GM19023 (cell line): ENCODE results near the gene SIMC1.
"Not testable (repeated sequence)": the region's sequence is repeated elsewhere in the genome, so short reads cannot be mapped to it uniquely, and the experiment has no call there.

Experiments
- ATAC-seq: cut with Tn5 transposase; IDR thresholded peaks from one replicate; pipeline ENCODE4 v1.9.1; 2021; ENCODE audit warnings: mild to moderate bottlenecking, moderate library complexity; ENCODE audit not compliant: unreplicated experiment

SIMC1 gene

DNA sequence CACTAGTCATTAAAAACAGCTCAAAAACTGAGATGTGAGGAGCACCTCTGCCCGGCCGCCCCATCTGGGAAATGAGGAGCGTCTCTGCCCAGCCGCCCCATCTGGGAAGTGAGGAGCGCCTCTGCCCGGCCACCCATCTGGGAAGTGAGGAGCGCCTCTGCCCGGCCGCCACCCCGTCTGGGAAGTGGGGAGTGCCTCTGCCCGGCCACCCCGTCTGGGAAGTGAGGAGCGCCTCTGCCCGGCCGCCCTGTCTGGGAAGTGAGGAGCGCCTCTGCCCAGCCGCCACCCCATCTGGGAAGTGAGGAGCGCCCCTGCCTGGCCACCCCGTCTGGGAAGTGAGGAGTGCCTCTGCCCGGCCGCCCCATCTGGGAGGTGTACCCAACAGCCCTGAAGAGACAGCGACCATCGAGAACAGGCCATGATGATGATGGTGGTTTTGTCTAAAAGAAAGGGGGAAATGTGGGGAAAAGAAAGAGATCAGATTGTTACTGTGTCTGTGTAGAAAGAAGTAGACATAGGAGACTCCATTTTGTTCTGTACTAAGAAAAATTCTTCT is 23.7 kb upstream of the SIMC1 start:
- ATAC-seq = not testable (repeated sequence)

- ATAC-seq = not testable (repeated sequence)
Observed at GRCh38 chr5:176216393-176216916, 21.8 kb upstream of the SIMC1 start.

DNA sequence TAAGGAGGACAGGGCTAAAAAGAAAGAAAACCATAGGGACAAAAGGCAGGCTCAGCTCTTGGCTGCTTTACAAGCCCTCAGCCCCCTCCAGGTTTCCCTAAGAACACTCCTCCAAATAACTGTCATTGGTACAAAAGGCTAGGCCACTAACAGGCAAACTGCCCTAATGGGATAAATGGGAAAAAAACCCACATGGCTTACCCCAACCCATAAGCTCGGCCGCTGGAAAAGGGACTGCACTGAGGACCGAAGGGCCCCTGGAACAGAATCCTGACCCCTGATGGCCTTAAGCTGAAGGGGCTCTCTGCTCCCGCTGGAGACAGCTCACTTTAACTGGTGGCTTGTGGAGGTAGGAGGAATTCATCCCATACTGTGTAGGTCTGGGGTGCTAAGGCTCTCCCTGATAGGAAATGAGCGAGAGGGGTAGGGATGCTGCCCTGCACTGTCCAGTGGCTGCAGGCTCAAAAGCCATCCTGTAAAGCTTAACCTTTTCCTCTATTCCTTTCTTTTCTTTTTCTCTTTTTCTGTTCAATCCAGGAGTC is 21.0 kb upstream of the SIMC1 start:
- not testable (repeated sequence) for ATAC-seq

DNA sequence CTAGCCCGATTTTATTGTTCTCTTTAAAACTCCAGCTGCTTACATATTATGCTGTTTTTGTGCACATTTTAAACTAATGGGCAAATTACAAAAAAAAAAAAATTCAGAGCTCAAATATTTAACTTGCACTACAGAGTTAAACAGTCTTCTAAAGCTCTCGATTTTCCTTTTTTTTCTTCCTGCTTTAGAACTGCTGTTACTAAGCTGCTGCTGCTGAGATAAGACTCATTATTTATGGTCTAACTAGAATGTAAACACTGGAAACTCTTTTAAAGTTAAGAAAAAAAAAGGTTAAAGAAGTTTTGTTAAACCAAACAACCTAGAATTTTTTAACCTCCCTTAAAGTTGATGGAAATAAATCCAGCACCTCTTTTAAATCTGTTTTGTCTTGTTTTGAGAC is 20.5 kb upstream of the SIMC1 start:
- not testable (repeated sequence) for ATAC-seq

GRCh38 chr5:176222006-176222405 is 16.2 kb upstream of the SIMC1 start:
- ATAC-seq = not testable (repeated sequence)

- not testable (repeated sequence) for ATAC-seq
Observed at GRCh38 chr5:176228358-176228757, 9.9 kb upstream of the SIMC1 start.

GRCh38 chr5:176233253-176233652 is 5.0 kb upstream of the SIMC1 start:
- not testable (repeated sequence) for ATAC-seq

- not testable (repeated sequence) for ATAC-seq
Observed at GRCh38 chr5:176235155-176235554, 3.1 kb upstream of the SIMC1 start.

DNA sequence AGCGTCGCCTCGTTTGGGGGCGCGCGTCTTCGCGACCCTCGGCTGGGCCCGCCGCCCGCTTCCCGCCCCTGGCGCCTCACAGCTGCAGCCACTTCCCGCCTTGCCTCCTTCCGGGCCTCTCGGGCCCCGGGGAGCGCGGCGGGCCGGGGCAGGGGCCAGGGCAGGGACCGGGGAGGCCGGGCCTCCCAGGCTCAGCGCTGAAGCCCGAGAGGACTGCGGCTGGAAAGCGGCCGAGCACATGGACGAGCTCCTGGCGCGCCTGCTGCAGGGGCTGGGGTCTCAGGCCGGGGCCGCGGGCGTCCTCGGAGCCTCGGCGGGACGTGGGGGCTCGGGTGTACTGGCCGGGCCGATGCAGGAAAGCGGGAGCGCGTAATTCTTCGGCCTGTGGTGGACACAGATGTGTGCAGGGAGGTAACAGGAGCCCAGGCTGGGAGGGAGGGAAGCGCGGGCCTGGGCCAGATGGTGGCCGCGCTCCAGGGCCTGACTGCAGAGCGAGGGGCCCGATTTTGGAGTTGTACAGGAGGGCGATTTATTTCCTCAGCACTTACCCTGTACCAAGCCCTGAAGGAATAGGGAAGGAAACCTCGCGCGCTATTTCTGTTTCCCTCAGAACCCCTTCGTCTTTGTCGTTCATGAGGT is 540 bp downstream of the SIMC1 start:
- peak; percentile 53 for ATAC-seq

GRCh38 chr5:176239304-176239703 is 1.1 kb downstream of the SIMC1 start:
- not testable (repeated sequence) for ATAC-seq

- not testable (repeated sequence) for ATAC-seq
Observed at GRCh38 chr5:176244318-176244717, 6.1 kb downstream of the SIMC1 start.

- not testable (repeated sequence) for ATAC-seq
Observed at GRCh38 chr5:176245074-176245473, 6.8 kb downstream of the SIMC1 start.

- not testable (repeated sequence) for ATAC-seq
Observed at GRCh38 chr5:176245489-176245888, 7.3 kb downstream of the SIMC1 start.

- ATAC-seq = not testable (repeated sequence)
Observed at GRCh38 chr5:176250691-176251090, 12.5 kb downstream of the SIMC1 start.

DNA sequence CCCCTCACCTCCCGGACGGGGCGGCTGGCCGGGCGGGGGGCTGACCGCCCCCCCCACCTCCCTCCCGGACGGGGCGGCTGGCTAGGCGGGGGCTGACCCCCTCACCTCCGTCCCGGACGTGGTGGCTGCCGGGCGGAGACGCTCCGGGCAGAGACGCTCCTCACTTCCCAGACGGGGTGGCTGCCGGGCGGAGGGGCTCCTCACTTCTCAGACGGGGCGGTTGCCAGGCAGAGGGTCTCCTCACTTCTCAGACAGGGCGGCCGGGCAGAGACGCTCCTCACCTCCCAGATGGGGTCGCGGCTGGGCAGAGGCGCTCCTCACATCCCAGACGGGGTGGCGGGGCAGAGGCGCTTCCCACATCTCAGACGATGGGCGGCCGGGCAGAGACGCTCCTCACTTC is 13.9 kb downstream of the SIMC1 start:
- ATAC-seq = not testable (repeated sequence)

- ATAC-seq = not testable (repeated sequence)
Observed at GRCh38 chr5:176253370-176254065, 15.3 kb downstream of the SIMC1 start.

GRCh38 chr5:176254066-176254393 is 15.8 kb downstream of the SIMC1 start:
- not testable (repeated sequence) for ATAC-seq

GRCh38 chr5:176257871-176258505 is 19.8 kb downstream of the SIMC1 start:
- ATAC-seq = not testable (repeated sequence)

DNA sequence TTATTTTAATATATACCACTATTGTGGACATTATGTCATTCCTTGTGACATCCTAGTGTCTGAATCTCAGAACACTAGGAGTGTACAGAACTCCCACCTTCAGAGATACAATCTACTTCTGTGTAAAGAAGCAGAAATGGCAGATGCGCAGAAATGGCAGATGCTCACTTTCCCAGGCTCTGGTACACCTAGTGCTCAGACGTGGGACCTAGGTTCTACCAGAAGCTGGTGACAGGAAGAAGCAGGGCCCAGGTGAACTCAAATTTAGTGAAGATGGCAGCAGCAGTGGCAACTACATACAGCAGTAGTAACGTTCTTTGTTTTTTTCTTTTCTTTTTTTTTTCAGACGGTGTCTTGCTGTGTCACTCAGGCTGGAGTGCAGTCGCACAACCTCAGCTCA is 22.5 kb downstream of the SIMC1 start:
- not testable (repeated sequence) for ATAC-seq

GRCh38 chr5:176266448-176266847 is 28.2 kb downstream of the SIMC1 start:
- ATAC-seq = not testable (repeated sequence)

GRCh38 chr5:176289018-176289417 is 50.8 kb downstream of the SIMC1 start:
- ATAC-seq = not testable (repeated sequence)
